HepG2 (cell line): ENCODE measurements around the gene NKX6-1. TPM values are rescaled to one million over a fixed set of nuclear protein-coding genes. Genes with fewer than 3 reads are reported as not detected.

Source experiments
- ATAC-seq: fragments of 200-7000 bp; cut with Tn5 transposase; 3 replicates; pipeline ENCODE4 v1.9.1; 2020; ENCODE audit warnings: mild to moderate bottlenecking, moderate library complexity
- BruUV-seq: library from RNA; stranded (reverse); fragments of 400-500 nt; replicated peaks from 2 replicates; lab custom pipeline; 2021; lab: Mats Ljungman, UMichigan
- CTCF ChIA-PET: fragments of 300-600 bp; formaldehyde crosslinking; extraction: SDS; loops from one replicate; lab custom pipeline; 2021; ENCODE audit warnings: low total read pairs, inconsistent platforms, low intra/inter-chr PET ratio; lab: Yijun Ruan, JAX
- POLR2A ChIA-PET: fragments of 350-600 bp; sonication (Branson Sonifier 250); formaldehyde crosslinking; loops from one replicate; lab custom pipeline; 2020; ENCODE audit warnings: antibody characterized with exemption, inconsistent platforms; lab: Yijun Ruan, JAX
- DNase-seq: peaks from one replicate; pipeline ENCODE4 v3.0.0-alpha.2; 2015; ENCODE audit warnings: low spot score
- FAIRE-seq: peaks from 3 replicates; lab custom pipeline; 2011; peaks lifted over from hg19 to GRCh38; lab: Jason Lieb, UNC
- H2AFZ ChIP-seq: one replicate; pipeline ENCODE4 v1.6.1; 2011; ENCODE audit warnings: low read length, inconsistent platforms
- H3K27ac ChIP-seq: fragments of 300-600 bp; 3 replicates; pipeline ENCODE4 v1.8.0; 2011; ENCODE audit warnings: mixed run types, mild to moderate bottlenecking, mixed read lengths, low read length, inconsistent platforms; ENCODE audit not compliant: insufficient read depth; ENCODE audit errors: extremely low read length
- H3K27me3 ChIP-seq, 2 experiments: fragments of 200-600 bp in 1 of 2; 2 replicates in 1 of 2; 3 replicates in 1 of 2; pipeline versions ENCODE4 v1.6.0 to v1.8.0; 2011; ENCODE audit warnings: low read length in 2 of 2, mild to moderate bottlenecking in 2 of 2, moderate library complexity in 2 of 2, inconsistent platforms in 1 of 2; ENCODE audit not compliant: insufficient read depth in 2 of 2, control insufficient read depth in 1 of 2
- H3K36me3 ChIP-seq, 2 experiments: fragments of 200-600 bp in 1 of 2; replicated peaks in 1 of 2; 2 replicates in 1 of 2; 3 replicates in 1 of 2; pipeline versions ENCODE4 v1.5.1 to v1.8.0; 2011; ENCODE audit warnings: low read length in 2 of 2, inconsistent platforms in 1 of 2; ENCODE audit not compliant: insufficient read depth in 2 of 2, control insufficient read depth in 1 of 2
- H3K4me1 ChIP-seq: 2 replicates; pipeline ENCODE4 v1.5.1; 2012; ENCODE audit warnings: low read length, inconsistent platforms; ENCODE audit not compliant: insufficient read depth
- H3K4me2 ChIP-seq: 2 replicates; pipeline ENCODE4 v1.6.0; 2011; ENCODE audit warnings: low read depth, low read length, inconsistent platforms
- H3K4me3 ChIP-seq, 3 experiments: fragments of 200-600 bp in 1 of 3; sonication (generic), shearing (Covaris generic) in 1 of 3; replicated peaks in 1 of 3; 2 replicates each; pipeline ENCODE4 v1.5.1; 2011 to 2016; ENCODE audit warnings: low read length in 3 of 3, inconsistent platforms in 2 of 3, low read depth in 2 of 3, mild to moderate bottlenecking in 2 of 3, control low read depth in 1 of 3, mixed read lengths in 1 of 3; ENCODE audit not compliant: insufficient read depth in 1 of 3
- H3K79me2 ChIP-seq: one replicate; pipeline ENCODE4 v1.6.1; 2011; ENCODE audit warnings: low read length, inconsistent platforms; ENCODE audit not compliant: insufficient read depth
- H3K9ac ChIP-seq: 2 replicates; pipeline ENCODE4 v1.6.0; 2011; ENCODE audit warnings: mild to moderate bottlenecking, low read depth, low read length, inconsistent platforms; ENCODE audit not compliant: insufficient read depth
- H3K9me3 ChIP-seq: 2 replicates; pipeline ENCODE4 v1.5.1; 2012; ENCODE audit warnings: mild to moderate bottlenecking, low read length
- H4K20me1 ChIP-seq: 2 replicates; pipeline ENCODE4 v1.6.0; 2011; ENCODE audit warnings: inconsistent platforms, mild to moderate bottlenecking, low read length, moderate library complexity; ENCODE audit not compliant: insufficient read depth
- CENPX ChIP-seq: sonication (generic); formaldehyde crosslinking; IDR thresholded peaks from 2 replicates; pipeline ENCODE4 v1.9.0; 2021; ENCODE audit warnings: mild to moderate bottlenecking, missing genetic modification reagents, moderate library complexity
- DPF2 ChIP-seq: sonication (generic); formaldehyde crosslinking; IDR thresholded peaks from 2 replicates; pipeline ENCODE4 v1.4.0; 2020; ENCODE audit warnings: mild to moderate bottlenecking, low read depth, missing genetic modification reagents, borderline replicate concordance
- ESRRA ChIP-seq: sonication (generic); formaldehyde crosslinking; IDR thresholded peaks from 2 replicates; pipeline ENCODE4 v1.5.1; 2020; ENCODE audit warnings: mild to moderate bottlenecking, low read depth, missing genetic modification reagents
- FOSL1 ChIP-seq: sonication (generic); formaldehyde crosslinking; IDR thresholded peaks from 2 replicates; pipeline ENCODE4 v1.9.0; 2021; ENCODE audit warnings: missing genetic modification reagents, borderline replicate concordance
- PHF21A ChIP-seq: sonication (generic); formaldehyde crosslinking; IDR thresholded peaks from 2 replicates; pipeline ENCODE4 v1.5.0; 2020; ENCODE audit warnings: mild to moderate bottlenecking, missing genetic modification reagents
- RAD21 ChIP-seq: fragments of 450-650 bp; formaldehyde crosslinking; IDR thresholded peaks from 2 replicates; pipeline ENCODE4 v1.5.0; 2020; ENCODE audit warnings: mild to moderate bottlenecking
- SIX1 ChIP-seq: sonication (generic); formaldehyde crosslinking; IDR thresholded peaks from 2 replicates; pipeline ENCODE4 v1.4.0; 2020; ENCODE audit warnings: missing genetic modification reagents, borderline replicate concordance
- ZNF441 ChIP-seq: sonication (generic); formaldehyde crosslinking; IDR thresholded peaks from 2 replicates; pipeline ENCODE4 v1.7.0; 2021; ENCODE audit warnings: missing genetic modification reagents, borderline replicate concordance
- ZNF558 ChIP-seq: sonication (generic); formaldehyde crosslinking; IDR thresholded peaks from 2 replicates; pipeline ENCODE4 v1.9.0; 2022; ENCODE audit warnings: mild to moderate bottlenecking, missing genetic modification reagents, borderline replicate concordance
- ZNF605 ChIP-seq: sonication (generic); formaldehyde crosslinking; IDR thresholded peaks from 2 replicates; pipeline ENCODE4 v1.8.0; 2022; ENCODE audit warnings: mild to moderate bottlenecking, missing genetic modification reagents
- ZNF629 ChIP-seq: sonication (generic); formaldehyde crosslinking; conservative IDR thresholded peaks from 2 replicates; pipeline ENCODE4 v1.5.0; 2020; ENCODE audit warnings: missing genetic modification reagents
- ZNF761 ChIP-seq: sonication (generic); formaldehyde crosslinking; conservative IDR thresholded peaks from 2 replicates; pipeline ENCODE4 v1.4.0; 2020; ENCODE audit warnings: mild to moderate bottlenecking, missing genetic modification reagents
- WGBS: methylation state at CpG from one replicate; pipeline ENCODE4 v1.1.6; 2017; ENCODE audit warnings: low lambda C conversion rate; 5-methylcytosine and 5-hydroxymethylcytosine counted together
- in situ Hi-C: cut with HindIII; loops from 2 replicates; pipeline ENCODE4 v1.10.0; 2017; ENCODE audit warnings: low pct_unique_long_range_greater_than_20kb; ENCODE audit not compliant: extremely low pct_ligation_motif_present
- intact Hi-C: fragments of 100-400 bp; cut with micrococcal nuclease; formaldehyde crosslinking; loops from one replicate; pipeline ENCODE4 v1.10.0; 2022; ENCODE audit not compliant: unreplicated experiment
- polyA plus RNA-seq, 8 experiments: library from polyadenylated mRNA; depleted of rRNA in 3 of 8; stranded (reverse) in 7 of 8; unstranded in 1 of 8; fragments of >200 nt; fragmentation: Illumina TruSeq in 4 of 8; extraction: Trizol in 4 of 8; gene quantifications; 2 replicates each; pipeline versions ENCODE4 v1.2.1 to v1.2.3, GENCODE V29; 2011 to 2016; ENCODE audit warnings: low read depth in 4 of 8, missing spikeins in 1 of 8, mixed read lengths in 1 of 8; ENCODE audit not compliant: insufficient read depth in 1 of 8
- total RNA-seq, 5 experiments: library from RNA; depleted of rRNA; stranded (reverse); fragments of >200 nt; fragmentation: Illumina TruSeq; extraction: Trizol; gene quantifications; 2 replicates each; pipeline ENCODE4 v1.2.3, GENCODE V29; 2016; ENCODE audit warnings: low read depth in 1 of 5
- TF ChIP-seq, protein P1 (sequence below): sonication (generic); formaldehyde crosslinking; IDR thresholded peaks from 2 replicates; pipeline ENCODE4 v1.8.1; 2022; ENCODE audit warnings: mild to moderate bottlenecking, missing genetic modification reagents
- TF ChIP-seq, protein P2 (sequence below), 2 experiments: sonication (generic) in 1 of 2; formaldehyde crosslinking in 1 of 2; IDR thresholded peaks; 2 replicates each; pipeline versions ENCODE4 v1.4.0 to v1.6.1; 2016 to 2020; ENCODE audit warnings: borderline replicate concordance in 1 of 2, low read depth in 1 of 2, mild to moderate bottlenecking in 1 of 2, missing genetic modification reagents in 1 of 2

Gene NKX6-1
- total and polyA plus RNA-seq, 2 of the 13 experiments (the other 11 are each of a cell fraction or from before 2014, with no cell fraction given) = not detected

DNA sequence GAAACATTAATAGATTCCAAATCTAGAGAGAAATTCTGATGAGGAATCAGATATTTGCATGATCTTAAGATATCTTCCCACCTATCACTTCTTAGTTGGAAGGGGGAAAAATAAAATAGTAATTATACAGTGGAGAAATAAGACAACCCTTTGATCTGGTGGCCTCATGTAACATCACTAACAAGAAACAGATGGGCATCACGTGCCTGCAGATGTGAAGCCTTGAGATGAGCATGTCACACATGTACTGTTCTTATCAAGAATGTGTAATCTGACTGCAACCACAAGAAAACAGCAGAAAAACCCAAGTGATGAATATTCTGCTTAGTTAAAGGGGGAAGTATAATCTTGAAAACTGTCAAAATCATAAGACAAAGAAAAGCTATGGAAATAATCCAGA, 31.4 kb upstream of the NKX6-1 start:
- Histone ChIP-seq H2AFZ (no peak overlapping the region), H3K27ac (no peak overlapping the region), H3K4me1 (no peaks in the 10 kb centered on the region), H3K9me3 (no peaks in the 10 kb centered on the region), H3K9ac (no peak overlapping the region), H3K79me2 (no peaks in the 10 kb centered on the region), H4K20me1 (no peaks in the 10 kb centered on the region), H3K27me3 (0 out of 5 replicates have a peak, but pooled peaks cover 0 to 4% of the 10 kb centered on the region in 2 experiments), H3K4me2 (no peak overlapping the region), H3K4me3 (no peak overlapping the region), H3K36me3 (no peaks in the 10 kb centered on the region)
- in situ Hi-C loops = no loop called here
- ChIA-PET CTCF (no interaction called here), POLR2A (no interaction called here)
- intact Hi-C loops = no loop called here
- no TSS peak for BruUV-seq
- 0% methylated on average over 1 of the region's 1 CpG for WGBS
- DNase-seq (no peak), FAIRE-seq (no peak), ATAC-seq (no peak)
- no peak for TF ChIP-seq ZNF605
- TF ChIP-seq CENPX (CRISPR knock-in tag) = no peak
- TF ChIP-seq DPF2 = no peak
- TF ChIP-seq ZNF441 (CRISPR knock-in tag) = no peak
- no peak for TF ChIP-seq RAD21
- no peak for TF ChIP-seq ZNF629 (CRISPR knock-in tag)
- no peak for TF ChIP-seq SIX1 (CRISPR knock-in tag)
- TF ChIP-seq, protein P1, sequence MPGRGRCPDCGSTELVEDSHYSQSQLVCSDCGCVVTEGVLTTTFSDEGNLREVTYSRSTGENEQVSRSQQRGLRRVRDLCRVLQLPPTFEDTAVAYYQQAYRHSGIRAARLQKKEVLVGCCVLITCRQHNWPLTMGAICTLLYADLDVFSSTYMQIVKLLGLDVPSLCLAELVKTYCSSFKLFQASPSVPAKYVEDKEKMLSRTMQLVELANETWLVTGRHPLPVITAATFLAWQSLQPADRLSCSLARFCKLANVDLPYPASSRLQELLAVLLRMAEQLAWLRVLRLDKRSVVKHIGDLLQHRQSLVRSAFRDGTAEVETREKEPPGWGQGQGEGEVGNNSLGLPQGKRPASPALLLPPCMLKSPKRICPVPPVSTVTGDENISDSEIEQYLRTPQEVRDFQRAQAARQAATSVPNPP = no peak
- TF ChIP-seq ZNF761 = no peak
- TF ChIP-seq, protein P2, sequence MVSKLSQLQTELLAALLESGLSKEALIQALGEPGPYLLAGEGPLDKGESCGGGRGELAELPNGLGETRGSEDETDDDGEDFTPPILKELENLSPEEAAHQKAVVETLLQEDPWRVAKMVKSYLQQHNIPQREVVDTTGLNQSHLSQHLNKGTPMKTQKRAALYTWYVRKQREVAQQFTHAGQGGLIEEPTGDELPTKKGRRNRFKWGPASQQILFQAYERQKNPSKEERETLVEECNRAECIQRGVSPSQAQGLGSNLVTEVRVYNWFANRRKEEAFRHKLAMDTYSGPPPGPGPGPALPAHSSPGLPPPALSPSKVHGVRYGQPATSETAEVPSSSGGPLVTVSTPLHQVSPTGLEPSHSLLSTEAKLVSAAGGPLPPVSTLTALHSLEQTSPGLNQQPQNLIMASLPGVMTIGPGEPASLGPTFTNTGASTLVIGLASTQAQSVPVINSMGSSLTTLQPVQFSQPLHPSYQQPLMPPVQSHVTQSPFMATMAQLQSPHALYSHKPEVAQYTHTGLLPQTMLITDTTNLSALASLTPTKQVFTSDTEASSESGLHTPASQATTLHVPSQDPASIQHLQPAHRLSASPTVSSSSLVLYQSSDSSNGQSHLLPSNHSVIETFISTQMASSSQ (IDR thresholded peaks at IDR 0.05; ENCODE audit: low read depth) = no peak
- TF ChIP-seq, protein P2 (CRISPR knock-in tag; IDR thresholded peaks at IDR 0.05; ENCODE audit: borderline replicate concordance) = no peak
- no peak for TF ChIP-seq PHF21A (CRISPR knock-in tag)
- TF ChIP-seq ZNF558 (CRISPR knock-in tag) = no peak
- no peak for TF ChIP-seq FOSL1 (CRISPR knock-in tag)
- no peak for TF ChIP-seq ESRRA (CRISPR knock-in tag)
